SK-N-SH (cell line): Measurements from ENCODE around the gene NDUFB2. TPM values are rescaled to one million over a fixed set of nuclear protein-coding genes. Genes with fewer than 3 reads are reported as not detected.

Source experiments
- CTCF ChIA-PET: fragments of 300-600, 350-600 bp; formaldehyde crosslinking; extraction: SDS; loops from one replicate; lab custom pipeline; 2021; lab: Yijun Ruan, JAX
- POLR2A ChIA-PET: fragments of 350-600 bp; sonication (Branson Sonifier 250); formaldehyde crosslinking; extraction: SDS; loops from one replicate; lab custom pipeline; 2020; ENCODE audit warnings: antibody characterized with exemption, inconsistent platforms; lab: Yijun Ruan, JAX
- DNase-seq: peaks from one replicate; pipeline ENCODE4 v3.0.0; 2012
- H2AFZ ChIP-seq: fragments of 200-600 bp; sonication (generic); 2 replicates; pipeline ENCODE4 v1.8.1; 2016; ENCODE audit warnings: antibody characterized with exemption, mild to moderate bottlenecking, low read depth
- H3F3A ChIP-seq: fragments of 200-600 bp; sonication (generic); replicated peaks from 2 replicates; pipeline ENCODE3; 2016; ENCODE audit warnings: antibody characterized with exemption, mild to moderate bottlenecking; ENCODE audit not compliant: insufficient read depth
- H3K27ac ChIP-seq, 2 experiments: fragments of 200-500 bp in 1 of 2; fragments of 200-600 bp in 1 of 2; sonication (Bioruptor generic) in 1 of 2; sonication (generic), shearing (Covaris generic) in 1 of 2; 2 replicates each; pipeline versions ENCODE4 v1.5.1 to v1.6.1; 2014 to 2016; ENCODE audit warnings: low read depth in 2 of 2, inconsistent platforms in 1 of 2, low read length in 1 of 2, mild to moderate bottlenecking in 1 of 2, mixed read lengths in 1 of 2
- H3K27me3 ChIP-seq: fragments of 200-600 bp; sonication (generic), shearing (Covaris generic); 2 replicates; pipeline ENCODE4 v1.6.1; 2016; ENCODE audit warnings: mixed run types; ENCODE audit not compliant: insufficient read depth
- H3K36me3 ChIP-seq, 2 experiments: fragments of 200-500 bp in 1 of 2; fragments of 200-600 bp in 1 of 2; sonication (Bioruptor generic) in 1 of 2; sonication (generic) in 1 of 2; replicated peaks in 1 of 2; 2 replicates each; pipeline versions ENCODE3 to v1.5.1; 2014 to 2016; ENCODE audit warnings: low read length in 1 of 2, mild to moderate bottlenecking in 1 of 2; ENCODE audit not compliant: insufficient read depth in 2 of 2, control insufficient read depth in 1 of 2
- H3K4me1 ChIP-seq, 2 experiments: fragments of 200-500 bp in 1 of 2; fragments of 200-600 bp in 1 of 2; sonication (Bioruptor generic) in 1 of 2; sonication (generic), shearing (Covaris generic) in 1 of 2; 2 replicates each; pipeline versions ENCODE4 v1.5.1 to v1.6.1; 2014 to 2016; ENCODE audit warnings: low read depth in 1 of 2, low read length in 1 of 2, mixed run types in 1 of 2; ENCODE audit not compliant: insufficient read depth in 2 of 2, control insufficient read depth in 1 of 2
- H3K4me2 ChIP-seq: fragments of 200-600 bp; sonication (generic), shearing (Covaris generic); 2 replicates; pipeline ENCODE4 v1.6.1; 2017; ENCODE audit warnings: mixed run types
- H3K4me3 ChIP-seq, 2 experiments: fragments of 200-500 bp in 1 of 2; fragments of 200-600 bp in 1 of 2; sonication (Bioruptor generic) in 1 of 2; sonication (generic), shearing (Covaris generic) in 1 of 2; 2 replicates each; pipeline versions ENCODE4 v1.5.1 to v1.8.1; 2014 to 2016; ENCODE audit warnings: low read depth in 2 of 2, inconsistent platforms in 1 of 2, low read length in 1 of 2, mild to moderate bottlenecking in 1 of 2, mixed read lengths in 1 of 2, moderate library complexity in 1 of 2
- H3K79me2 ChIP-seq: fragments of 200-600 bp; sonication (generic); 2 replicates; pipeline ENCODE4 v1.8.1; 2017; ENCODE audit warnings: mild to moderate bottlenecking; ENCODE audit not compliant: insufficient read depth
- H3K9ac ChIP-seq: fragments of 200-600 bp; sonication (generic); 2 replicates; pipeline ENCODE4 v1.6.1; 2017; ENCODE audit warnings: mixed run types
- H3K9me2 ChIP-seq: fragments of 200-600 bp; sonication (generic); 2 replicates; pipeline ENCODE4 v1.6.1; 2017; ENCODE audit warnings: mixed run types
- H3K9me3 ChIP-seq: fragments of 200-600 bp; sonication (generic); 2 replicates; pipeline ENCODE4 v1.6.1; 2017; ENCODE audit warnings: mixed run types, mild to moderate bottlenecking, moderate library complexity
- H4K20me1 ChIP-seq: fragments of 200-600 bp; sonication (generic); 2 replicates; pipeline ENCODE4 v1.6.1; 2017; ENCODE audit warnings: mild to moderate bottlenecking, mixed run types; ENCODE audit not compliant: insufficient read depth
- ELF1 ChIP-seq: IDR thresholded peaks from 2 replicates; pipeline ENCODE4 v1.4.0; 2012
- EP300 ChIP-seq, 2 experiments: IDR thresholded peaks; 2 replicates each; pipeline versions ENCODE4 v1.4.0 to v1.6.1; 2012; ENCODE audit warnings: borderline replicate concordance in 1 of 2, low read depth in 1 of 2, low read length in 1 of 2
- EZH2phosphoT487 ChIP-seq: fragments of 200-600 bp; sonication (generic); IDR thresholded peaks from 2 replicates; pipeline ENCODE4 v1.6.1; 2017; ENCODE audit warnings: low read depth, mixed run types, mild to moderate bottlenecking, antibody characterized with exemption, moderate library complexity, borderline replicate concordance
- FOSL2 ChIP-seq: IDR thresholded peaks from 2 replicates; pipeline ENCODE4 v1.4.0; 2012; ENCODE audit warnings: low read depth, mild to moderate bottlenecking, moderate library complexity, borderline replicate concordance
- FOXJ3 ChIP-seq: sonication (generic); formaldehyde crosslinking; IDR thresholded peaks from 2 replicates; pipeline ENCODE4 v1.5.1; 2020; ENCODE audit warnings: mild to moderate bottlenecking, missing genetic modification reagents
- FOXM1 ChIP-seq: IDR thresholded peaks from 2 replicates; pipeline ENCODE4 v1.4.0; 2012; ENCODE audit warnings: low read depth, mild to moderate bottlenecking
- GABPA ChIP-seq: IDR thresholded peaks from 2 replicates; pipeline ENCODE4 v1.4.0; 2012; ENCODE audit warnings: low read depth, mild to moderate bottlenecking
- NRF1 ChIP-seq: IDR thresholded peaks from 2 replicates; pipeline ENCODE4 v1.6.1; 2012; ENCODE audit warnings: low read depth, mild to moderate bottlenecking, low read length
- POLR2AphosphoS5 ChIP-seq: IDR thresholded peaks from 2 replicates; pipeline ENCODE4 v1.6.1; 2012; ENCODE audit warnings: low read depth, low read length
- RCOR1 ChIP-seq: fragments of 150-350 bp; IDR thresholded peaks from 2 replicates; pipeline ENCODE4 v1.6.1; 2017; ENCODE audit warnings: antibody characterized with exemption, low read length
- WGBS: methylation state at CpG from one replicate; pipeline ENCODE4 v1.1.6; 2017; ENCODE audit warnings: low lambda C conversion rate; 5-methylcytosine and 5-hydroxymethylcytosine counted together
- polyA plus RNA-seq, 3 experiments: library from polyadenylated mRNA; depleted of rRNA; stranded (reverse); fragments of >200 nt; gene quantifications; 2 replicates each; pipeline ENCODE4 v1.2.3, GENCODE V29; 2012
- TF ChIP-seq, protein P1 (sequence below): IDR thresholded peaks from 2 replicates; pipeline ENCODE4 v1.4.0; 2012; ENCODE audit warnings: low read depth
- TF ChIP-seq, protein P2 (sequence below): IDR thresholded peaks from 2 replicates; pipeline ENCODE4 v1.4.0; 2012; ENCODE audit warnings: low read depth, borderline replicate concordance

NDUFB2 gene
- polyA plus RNA-seq, 1 of the 3 experiments (the other 2 are of a cell fraction), result 1,214 TPM

DNA sequence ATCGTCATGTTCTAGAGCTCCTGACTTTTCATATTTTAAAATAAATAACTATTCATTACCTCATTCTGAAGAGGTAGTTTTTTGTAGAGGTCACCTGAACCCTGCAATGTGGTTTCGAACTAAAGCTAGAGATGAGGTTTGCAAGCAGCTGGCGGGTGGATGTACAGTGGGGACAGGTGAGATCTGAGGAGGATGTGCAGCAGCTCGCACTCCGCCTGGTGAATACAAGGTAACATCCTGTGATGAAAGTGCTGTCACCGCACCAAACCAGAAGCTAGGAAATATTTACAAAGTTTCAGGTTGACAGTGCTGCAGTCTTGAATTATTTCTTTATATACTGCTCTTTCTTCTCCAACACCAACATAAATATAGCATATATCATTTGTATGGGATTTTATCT, 26.5 kb downstream of the NDUFB2 start (continued):
- TF ChIP-seq NRF1 (no peak), FOXM1 (no peak), FOXJ3 (CRISPR knock-in tag) (no peak), ELF1 (no peak)

DNA sequence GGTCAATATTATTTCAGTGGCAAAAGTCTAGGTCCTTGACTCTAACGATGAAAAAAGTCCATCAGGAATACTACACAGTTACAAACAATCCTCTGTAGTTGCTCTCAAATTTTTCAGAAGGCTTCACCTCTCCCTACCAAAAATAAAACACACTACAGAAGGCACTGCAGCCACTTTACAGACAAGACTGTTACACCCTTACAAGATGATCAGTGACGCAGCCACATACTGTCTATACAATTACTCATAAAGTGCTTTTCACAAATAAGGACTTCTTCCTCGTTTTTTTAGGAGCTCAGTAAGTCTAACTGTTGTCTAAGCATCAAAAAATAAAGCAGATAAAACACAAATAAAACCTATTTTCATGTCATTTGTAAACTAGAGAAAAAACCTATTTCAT, 27.1 kb downstream of the NDUFB2 start:
- Histone ChIP-seq H3K4me1 (peaks cover 0 to 9% of the 10 kb centered on the region in 2 experiments; a peak in 2 of 4 replicates), H3K27ac (no peak overlapping the region), H3K4me2 (no peak overlapping the region), H3K4me3 (no peak overlapping the region), H2AFZ (no peak overlapping the region), H3F3A (no peaks in the 10 kb centered on the region), H3K27me3 (no peaks in the 10 kb centered on the region), H3K9me2 (no peaks in the 10 kb centered on the region), H3K79me2 (no peaks in the 10 kb centered on the region), H3K9me3 (no peaks in the 10 kb centered on the region), H3K36me3 (peaks cover 17 to 43% of the 10 kb centered on the region in 2 experiments), H3K9ac (no peak overlapping the region), H4K20me1 (no peaks in the 10 kb centered on the region)
- no peak for DNase-seq
- CTCF ChIA-PET, result interaction anchor here (1.3 to 2.0 kb wide), 4 partner anchors 16 to 810 kb away, joined by 4 to 10 read pairs (median 7); no protein-coding TSS in a partner anchor
- TF ChIP-seq FOSL2, result no peak
- TF ChIP-seq, protein P1, sequence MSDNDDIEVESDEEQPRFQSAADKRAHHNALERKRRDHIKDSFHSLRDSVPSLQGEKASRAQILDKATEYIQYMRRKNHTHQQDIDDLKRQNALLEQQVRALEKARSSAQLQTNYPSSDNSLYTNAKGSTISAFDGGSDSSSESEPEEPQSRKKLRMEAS, result no peak
- TF ChIP-seq POLR2AphosphoS5, result no peak
- WGBS, result 93% methylated on average over 3 of the region's 3 CpGs
- POLR2A ChIA-PET, result no interaction called here

DNA sequence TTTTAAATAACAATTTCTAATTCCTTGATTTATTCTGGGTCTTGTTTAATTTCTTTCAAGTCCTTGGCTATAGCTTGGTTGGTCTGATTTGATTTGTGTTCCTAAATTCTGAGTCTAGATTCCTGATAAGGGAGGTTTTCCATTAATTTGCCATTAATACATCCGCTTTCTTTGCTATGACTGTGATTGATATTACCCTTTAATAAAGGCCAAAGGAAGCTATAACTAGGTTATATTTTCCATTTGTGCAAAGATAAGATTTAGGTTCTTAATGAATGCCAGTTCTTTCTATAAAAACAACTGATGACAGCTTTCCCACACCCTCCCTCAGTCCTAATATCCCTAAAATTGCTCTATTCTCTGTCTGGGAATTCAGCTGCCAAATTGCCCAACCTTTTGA, 28.2 kb downstream of the NDUFB2 start:
- DNase-seq, result peak; percentile 15
- Histone ChIP-seq H3K36me3 (peaks cover 18 to 43% of the 10 kb centered on the region in 2 experiments), H3F3A (no peaks in the 10 kb centered on the region), H3K9me3 (no peaks in the 10 kb centered on the region), H3K27me3 (no peaks in the 10 kb centered on the region), H3K27ac (no peak overlapping the region), H3K9me2 (no peaks in the 10 kb centered on the region), H4K20me1 (no peaks in the 10 kb centered on the region), H3K4me3 (no peak overlapping the region), H3K9ac (no peak overlapping the region), H3K79me2 (no peaks in the 10 kb centered on the region), H3K4me1 (peaks cover 0 to 9% of the 10 kb centered on the region in 2 experiments; a peak in 2 of 4 replicates), H2AFZ (no peak overlapping the region), H3K4me2 (no peak overlapping the region)
- ChIA-PET POLR2A (no interaction called here), CTCF (interaction anchor here (0.8 to 2.0 kb wide), 4 partner anchors 16 to 87 kb away, joined by 3 to 7 read pairs (median 4); no protein-coding TSS in a partner anchor)
- TF ChIP-seq GABPA (no peak), RCOR1 (peak; percentile 50; the same call in 1 of the 2 replicates), EP300 (IDR thresholded peaks at IDR 0.05; ENCODE audit: borderline replicate concordance in 1 of 2, low read depth in 1 of 2, low read length in 1 of 2) (peak in 1 of 2 experiments; percentile 38; a peak in 2 of 4 replicates), EZH2phosphoT487 (no peak), NRF1 (no peak)
- TF ChIP-seq, protein P2, sequence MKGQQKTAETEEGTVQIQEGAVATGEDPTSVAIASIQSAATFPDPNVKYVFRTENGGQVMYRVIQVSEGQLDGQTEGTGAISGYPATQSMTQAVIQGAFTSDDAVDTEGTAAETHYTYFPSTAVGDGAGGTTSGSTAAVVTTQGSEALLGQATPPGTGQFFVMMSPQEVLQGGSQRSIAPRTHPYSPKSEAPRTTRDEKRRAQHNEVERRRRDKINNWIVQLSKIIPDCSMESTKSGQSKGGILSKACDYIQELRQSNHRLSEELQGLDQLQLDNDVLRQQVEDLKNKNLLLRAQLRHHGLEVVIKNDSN, result no peak
- 68% methylated on average over 1 of the region's 1 CpG for WGBS
